Stimulated activated CD4-positive, alpha-beta T cell treated with anti-CD3 and anti-CD28 coated beads, Interleukin-4, amount 100 ng/mL, for 4 hours (primary cell): ENCODE results near the gene SP140.
"Not testable (repeated sequence)": the region's sequence is repeated elsewhere in the genome, so short reads cannot be mapped to it uniquely, and the experiment has no call there.

Source experiments
- DNase-seq, 2 experiments: peaks; one replicate each; pipeline ENCODE4 v3.0.0-alpha.2; 2020

Gene SP140

DNA sequence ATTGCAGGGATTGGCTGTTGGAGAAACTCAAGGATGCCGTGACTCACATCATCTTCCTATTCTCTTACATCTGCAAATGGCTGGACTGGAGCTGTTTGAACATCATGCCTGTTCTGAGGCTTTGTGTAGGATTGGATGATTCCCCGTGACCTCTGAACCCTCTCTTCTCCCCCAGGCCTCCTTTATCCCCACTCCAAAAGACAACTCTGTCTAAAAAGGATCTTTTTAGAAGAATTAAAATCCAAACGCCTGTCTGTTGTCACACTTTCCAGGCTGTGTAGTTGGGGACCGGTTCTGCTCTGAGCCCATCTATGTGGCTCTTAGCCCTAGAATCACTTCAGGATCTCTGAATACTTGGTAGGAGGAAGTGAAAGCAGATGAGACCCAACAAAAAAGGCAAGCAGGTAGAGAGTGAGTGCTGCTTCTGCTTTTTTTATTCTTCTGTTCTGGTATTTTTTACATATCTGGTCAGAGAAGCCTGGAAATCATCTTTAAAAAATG, 565 bp downstream of the SP140 start:
- no peak for DNase-seq

GRCh38 chr2:230227216-230227615, 1.7 kb downstream of the SP140 start:
- DNase-seq, result no peak

GRCh38 chr2:230230087-230230486, 4.6 kb downstream of the SP140 start:
- no peak for DNase-seq

GRCh38 chr2:230230496-230231200, 5.1 kb downstream of the SP140 start:
- DNase-seq, result no peak

DNA sequence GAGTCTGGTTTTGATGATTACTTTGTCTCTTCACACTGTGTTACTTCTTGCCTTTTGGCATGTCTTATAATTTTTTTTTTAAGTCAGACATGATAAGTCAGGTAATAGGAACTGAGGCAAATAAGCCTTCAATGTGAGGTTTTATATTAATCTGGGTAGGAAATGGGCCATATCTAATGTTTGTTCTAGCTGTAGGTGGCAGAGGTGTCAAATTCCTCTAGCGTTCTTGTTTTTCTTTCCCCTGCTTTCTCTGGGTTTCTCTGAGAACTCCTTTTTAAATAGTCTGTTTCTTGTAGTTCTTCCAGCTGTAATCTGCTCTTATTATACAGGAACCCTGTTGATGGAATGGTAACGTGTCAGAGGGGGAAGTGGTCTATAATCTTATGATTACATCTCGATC, 5.7 kb downstream of the SP140 start:
- DNase-seq, result no peak

- DNase-seq, result no peak
These were observed 8.7 kb downstream of the SP140 start for GRCh38 chr2:230234122-230234722.

DNA sequence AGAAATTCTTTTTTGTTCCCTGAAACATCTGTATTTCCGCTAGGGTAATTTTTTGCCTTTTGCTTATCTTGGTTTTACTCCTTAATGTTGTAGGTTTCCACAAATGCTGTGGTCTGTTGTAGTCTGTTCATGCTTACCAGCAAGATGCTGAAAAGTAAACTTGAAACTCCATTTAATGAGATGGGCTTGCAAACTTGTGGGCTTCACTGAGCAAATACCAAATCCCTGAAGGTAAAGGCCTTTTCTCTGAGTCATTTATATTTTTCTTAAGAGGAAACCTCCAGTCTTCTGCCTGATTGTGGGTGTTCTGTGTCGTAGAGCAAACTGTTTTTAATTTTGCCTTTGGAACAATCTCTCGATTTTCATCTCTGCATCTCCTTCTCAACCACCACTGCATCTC, 9.3 kb downstream of the SP140 start:
- no peak for DNase-seq

DNA sequence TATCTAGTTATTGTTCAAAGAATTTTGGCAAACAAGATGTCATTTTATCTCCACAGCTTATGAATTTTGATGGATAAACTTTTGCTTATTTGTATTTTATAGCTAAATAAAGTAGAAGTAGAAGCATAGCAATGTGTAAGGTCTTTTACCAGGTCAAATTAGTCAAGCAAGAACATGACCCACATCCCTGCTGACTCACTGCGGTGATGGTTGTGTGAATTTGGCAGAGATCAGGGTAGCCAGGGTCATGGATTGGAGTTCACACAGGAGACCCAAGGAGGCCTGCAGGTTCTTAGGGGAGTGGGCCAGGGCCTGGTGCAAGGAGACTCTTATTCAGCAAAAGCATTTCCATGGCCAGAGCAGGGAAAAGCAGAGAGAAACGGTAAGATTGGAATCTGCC, 18.7 kb downstream of the SP140 start:
- DNase-seq, result no peak

- no peak for DNase-seq
These were observed 20.7 kb downstream of the SP140 start for GRCh38 chr2:230246206-230246605.

DNA sequence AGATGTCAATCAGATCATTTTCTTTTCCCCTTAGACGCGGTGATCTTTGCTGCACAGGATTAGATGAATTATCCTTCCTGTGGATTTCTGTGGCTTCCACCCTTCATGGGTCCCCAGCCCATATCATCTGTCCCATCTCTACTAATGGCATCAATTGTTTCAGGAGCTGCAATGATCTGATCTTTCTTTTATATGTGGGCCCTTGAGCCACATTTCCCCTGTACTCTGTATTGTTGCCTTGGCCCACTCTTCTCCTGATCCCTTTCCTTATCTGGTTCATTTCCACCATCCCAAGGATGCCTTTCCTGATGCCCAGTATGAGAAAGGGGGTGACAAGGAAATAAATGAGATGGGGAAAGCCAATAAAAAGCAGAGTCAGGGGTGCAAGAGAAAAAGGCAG, 24.7 kb downstream of the SP140 start:
- DNase-seq, result no peak

GRCh38 chr2:230254152-230254881, 28.8 kb downstream of the SP140 start:
- DNase-seq, result no peak

GRCh38 chr2:230256733-230257332, 31.3 kb downstream of the SP140 start:
- no peak for DNase-seq

DNA sequence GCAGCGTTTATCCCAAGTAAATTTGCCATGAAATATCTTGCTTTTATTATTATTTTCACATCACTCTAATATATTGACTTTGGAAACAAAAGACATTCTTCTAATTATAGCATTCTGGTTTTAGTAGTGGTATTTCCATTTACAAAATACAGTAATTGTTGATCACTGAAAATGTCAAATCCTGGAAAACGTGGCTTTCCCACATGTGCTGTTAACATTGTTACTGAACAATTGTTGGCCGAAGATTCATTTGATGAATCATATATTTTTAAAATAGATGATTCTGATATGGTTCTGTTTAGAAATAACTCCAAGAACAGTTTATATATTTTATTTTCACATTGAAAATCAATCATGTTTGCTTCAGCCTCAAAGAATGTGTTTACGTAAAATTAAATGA, 32.9 kb downstream of the SP140 start:
- no peak for DNase-seq

- DNase-seq, result no peak
These were observed 36.7 kb downstream of the SP140 start for GRCh38 chr2:230262246-230262645.

- not testable (repeated sequence) for DNase-seq
These were observed 39.4 kb downstream of the SP140 start for GRCh38 chr2:230264945-230265344.

DNA sequence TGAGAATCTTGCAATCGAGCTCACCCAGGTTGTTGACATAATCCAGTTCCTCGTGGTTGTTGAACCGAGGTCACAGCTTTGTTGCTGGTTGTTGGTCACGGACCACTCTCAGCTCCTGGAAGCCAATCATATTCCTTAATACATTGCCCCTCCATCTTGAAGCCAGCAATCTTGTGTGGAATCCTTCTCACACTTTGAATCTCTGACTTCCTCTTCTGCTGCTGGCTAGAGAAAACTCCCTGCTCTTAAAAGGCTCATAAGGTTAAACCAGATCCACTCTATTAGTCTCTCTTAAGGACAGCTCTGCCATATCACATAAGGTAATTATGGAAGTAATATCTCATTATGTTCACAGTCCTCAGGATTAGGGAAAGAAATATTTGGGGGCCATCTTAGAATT, 41.1 kb downstream of the SP140 start:
- DNase-seq, result no peak

GRCh38 chr2:230267059-230267458, 41.5 kb downstream of the SP140 start:
- DNase-seq, result no peak

- no peak for DNase-seq
These were observed 42.0 kb downstream of the SP140 start for GRCh38 chr2:230267556-230267955.

DNA sequence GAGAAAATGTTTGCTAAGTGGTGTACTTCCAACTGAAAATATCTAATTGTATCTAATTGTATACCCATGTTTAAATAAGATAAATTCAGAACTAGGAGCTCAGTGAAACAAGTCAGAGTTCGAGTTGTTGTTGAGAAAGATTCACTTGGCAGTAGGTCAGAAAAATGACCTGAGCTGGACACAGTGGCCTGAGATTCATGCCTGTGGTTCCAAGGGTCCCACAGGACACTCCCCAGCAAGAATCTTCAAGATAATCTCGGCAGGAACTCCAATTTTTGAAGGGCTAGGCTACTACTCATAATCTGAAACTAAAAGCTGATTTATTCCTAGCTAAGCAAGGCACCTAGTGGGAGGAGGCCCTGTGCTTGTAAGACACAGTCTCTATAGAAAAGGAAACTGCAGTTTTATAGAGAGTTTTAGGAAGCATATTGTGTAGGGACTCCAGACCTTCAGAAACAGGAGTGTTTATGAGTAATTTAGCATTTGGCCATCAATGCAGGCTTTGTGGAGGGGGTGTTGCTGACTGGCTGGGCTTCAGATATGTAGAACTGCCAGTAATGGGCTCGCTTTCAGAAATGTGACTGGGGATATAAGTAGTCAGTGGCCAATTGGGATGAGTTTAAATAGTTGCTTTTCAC, 43.2 kb downstream of the SP140 start:
- DNase-seq, result no peak

GRCh38 chr2:230269715-230270114, 44.2 kb downstream of the SP140 start:
- no peak for DNase-seq

- DNase-seq, result no peak
These were observed 57.4 kb downstream of the SP140 start for GRCh38 chr2:230282936-230283335.

DNA sequence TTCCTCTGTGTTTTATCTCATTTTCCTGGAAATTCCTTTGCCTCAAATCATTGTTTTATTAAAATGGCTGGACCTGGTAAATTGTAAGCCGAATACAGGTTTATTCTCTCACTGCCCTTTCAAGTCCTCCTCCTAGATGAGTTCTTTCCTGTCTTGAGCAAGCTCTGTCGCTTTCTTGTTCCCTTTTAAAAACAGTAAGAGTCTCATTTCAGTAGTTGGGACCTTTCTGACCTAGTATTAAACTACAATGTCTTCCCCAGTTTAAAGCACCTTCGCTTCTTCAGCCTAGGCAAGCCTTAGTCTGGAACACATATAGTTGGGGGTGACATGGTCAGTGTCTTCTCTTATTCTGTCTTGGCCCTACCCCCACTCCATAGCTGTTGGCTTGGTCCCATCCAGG, 60.5 kb downstream of the SP140 start:
- no peak for DNase-seq

- not testable (repeated sequence) for DNase-seq
These were observed 63.8 kb downstream of the SP140 start for GRCh38 chr2:230289311-230289710.
